Measurements from ENCODE around the gene GPR183.

Gene GPR183

GRCh38 chr13:99272481-99272880 is 34.7 kb downstream of the GPR183 start:
- no peak for DNase-seq (ENCODE audit: low read depth in 2 of 2, low spot score in 1 of 2)

- no peak for DNase-seq (ENCODE audit: low read depth in 2 of 2, low spot score in 1 of 2)
Measured at GRCh38 chr13:99271249-99271648, 36.0 kb downstream of the GPR183 start.

GRCh38 chr13:99270518-99270917 is 36.7 kb downstream of the GPR183 start:
- DNase-seq (ENCODE audit: low read depth in 2 of 2, low spot score in 1 of 2): no peak

GRCh38 chr13:99269627-99270241 is 37.5 kb downstream of the GPR183 start:
- no peak for DNase-seq (ENCODE audit: low read depth in 2 of 2, low spot score in 1 of 2)

- no peak for DNase-seq (ENCODE audit: low read depth in 2 of 2, low spot score in 1 of 2)
Measured at GRCh38 chr13:99268822-99269221, 38.4 kb downstream of the GPR183 start.

- DNase-seq (ENCODE audit: low read depth in 2 of 2, low spot score in 1 of 2): no peak
Measured at GRCh38 chr13:99267927-99268326, 39.3 kb downstream of the GPR183 start.

GRCh38 chr13:99266827-99267226 is 40.4 kb downstream of the GPR183 start:
- no peak for DNase-seq (ENCODE audit: low read depth in 2 of 2, low spot score in 1 of 2)

GRCh38 chr13:99265821-99266426 is 41.3 kb downstream of the GPR183 start:
- no peak for DNase-seq (ENCODE audit: low read depth in 2 of 2, low spot score in 1 of 2)

GRCh38 chr13:99265162-99265800 is 41.9 kb downstream of the GPR183 start:
- no peak for DNase-seq (ENCODE audit: low read depth in 2 of 2, low spot score in 1 of 2)

- DNase-seq (ENCODE audit: low read depth in 2 of 2, low spot score in 1 of 2): no peak
Measured at GRCh38 chr13:99264051-99264450, 43.1 kb downstream of the GPR183 start.

GRCh38 chr13:99263126-99263785 is 43.9 kb downstream of the GPR183 start:
- DNase-seq (ENCODE audit: low read depth in 2 of 2, low spot score in 1 of 2): no peak

GRCh38 chr13:99261059-99261458 is 46.1 kb downstream of the GPR183 start:
- DNase-seq (ENCODE audit: low read depth in 2 of 2, low spot score in 1 of 2): no peak

GRCh38 chr13:99260216-99260615 is 47.0 kb downstream of the GPR183 start:
- DNase-seq (ENCODE audit: low read depth in 2 of 2, low spot score in 1 of 2): no peak

GRCh38 chr13:99258946-99259345 is 48.3 kb downstream of the GPR183 start:
- no peak for DNase-seq (ENCODE audit: low read depth in 2 of 2, low spot score in 1 of 2)

GRCh38 chr13:99258210-99258860 is 48.9 kb downstream of the GPR183 start, which contains the start of gene GPR18:
Gene GPR18, minus strand, starts transcription at chr13:99258379. Its CDS starts 2,507 bp downstream, at chr13:99255872.
- no peak for DNase-seq (ENCODE audit: low read depth in 2 of 2, low spot score in 1 of 2)

- DNase-seq (ENCODE audit: low read depth in 2 of 2, low spot score in 1 of 2): no peak
Measured at GRCh38 chr13:99257291-99257690, 49.9 kb downstream of the GPR183 start.

GRCh38 chr13:99256709-99257108 is 50.5 kb downstream of the GPR183 start:
- no peak for DNase-seq (ENCODE audit: low read depth in 2 of 2, low spot score in 1 of 2)

- no peak for DNase-seq (ENCODE audit: low read depth in 2 of 2, low spot score in 1 of 2)
Measured at GRCh38 chr13:99256283-99256682, 50.9 kb downstream of the GPR183 start.

GRCh38 chr13:99255271-99255670 is 51.9 kb downstream of the GPR183 start:
- DNase-seq (ENCODE audit: low read depth in 2 of 2, low spot score in 1 of 2): no peak

- no peak for DNase-seq (ENCODE audit: low read depth in 2 of 2, low spot score in 1 of 2)
Measured at GRCh38 chr13:99254830-99255229, 52.4 kb downstream of the GPR183 start.

GRCh38 chr13:99251921-99252320 is 55.3 kb downstream of the GPR183 start:
- DNase-seq (ENCODE audit: low read depth in 2 of 2, low spot score in 1 of 2): no peak
